SK-N-MC (cell line): ENCODE measurements around the gene EDNRA.

ENCODE experiments used
- EZH2 ChIP-seq: fragments of 200-600 bp; sonication (generic); IDR thresholded peaks from one replicate; pipeline ENCODE4 v1.6.1; 2017; ENCODE audit warnings: antibody characterized with exemption
- FOXP2 ChIP-seq: optimal IDR thresholded peaks from 2 replicates; pipeline ENCODE3; 2011; ENCODE audit warnings: mild to moderate bottlenecking, moderate library complexity; ENCODE audit not compliant: insufficient read depth; ENCODE audit errors: extremely low read length, control extremely low read depth
- POLR2AphosphoS5 ChIP-seq: IDR thresholded peaks from 2 replicates; pipeline ENCODE4 v1.6.1; 2012; ENCODE audit warnings: mild to moderate bottlenecking, low read depth, low read length, borderline replicate concordance

GRCh38 chr4:147583876-147584275 is 103.0 kb downstream of the EDNRA start:
- TF ChIP-seq POLR2AphosphoS5 (no peak), EZH2 (no peak), FOXP2 (no peak)
